GM19351 (cell line): ENCODE data around the gene KIF3A.

Experiments
- ATAC-seq: cut with Tn5 transposase; IDR thresholded peaks from one replicate; pipeline ENCODE4 v1.9.1; 2021; ENCODE audit warnings: mild to moderate bottlenecking, moderate library complexity; ENCODE audit not compliant: unreplicated experiment

KIF3A gene

GRCh38 chr5:132646583-132647266 lies 90.6 kb downstream of the KIF3A start:
- ATAC-seq: no peak

GRCh38 chr5:132644177-132644576 lies 93.2 kb downstream of the KIF3A start:
- ATAC-seq: no peak
